SK-N-MC (cell line): ENCODE data around the gene MIEN1.
"Not testable (repeated sequence)": the region's sequence is repeated elsewhere in the genome, so short reads cannot be mapped to it uniquely, and the experiment has no call there.

Source experiments
- DNase-seq: peaks from one replicate; pipeline ENCODE4 v3.0.0-alpha.2; 2011; ENCODE audit warnings: low read depth, low spot score
- H3K27ac ChIP-seq: fragments of 200-600 bp; sonication (generic); 2 replicates; pipeline ENCODE4 v1.5.1; 2016; ENCODE audit warnings: mixed run types
- H3K36me3 ChIP-seq: fragments of 200-600 bp; sonication (generic); 2 replicates; pipeline ENCODE4 v1.6.1; 2017; ENCODE audit warnings: antibody characterized with exemption, low read length, mixed read lengths; ENCODE audit not compliant: insufficient read depth
- H3K4me3 ChIP-seq: fragments of 200-600 bp; sonication (generic); 2 replicates; pipeline ENCODE4 v1.5.1; 2016
- H3K9ac ChIP-seq: fragments of 200-600 bp; sonication (generic); 2 replicates; pipeline ENCODE4 v1.8.0; 2017; ENCODE audit warnings: mixed run types, mixed read lengths; ENCODE audit not compliant: insufficient read length
- H3K9me3 ChIP-seq: fragments of 200-600 bp; sonication (generic); 2 replicates; pipeline ENCODE4 v1.6.1; 2017; ENCODE audit warnings: low read depth, mild to moderate bottlenecking, antibody characterized with exemption, low read length, moderate library complexity, mixed read lengths
- EZH2 ChIP-seq: fragments of 200-600 bp; sonication (generic); IDR thresholded peaks from one replicate; pipeline ENCODE4 v1.6.1; 2017; ENCODE audit warnings: antibody characterized with exemption
- FOXP2 ChIP-seq: optimal IDR thresholded peaks from 2 replicates; pipeline ENCODE3; 2011; ENCODE audit warnings: mild to moderate bottlenecking, moderate library complexity; ENCODE audit not compliant: insufficient read depth; ENCODE audit errors: extremely low read length, control extremely low read depth
- POLR2AphosphoS5 ChIP-seq: IDR thresholded peaks from 2 replicates; pipeline ENCODE4 v1.6.1; 2012; ENCODE audit warnings: mild to moderate bottlenecking, low read depth, low read length, borderline replicate concordance

The MIEN1 gene

GRCh38 chr17:39737760-39738567 lies 7.6 kb upstream of the MIEN1 start, which contains the start of gene GRB7:
GRB7 (plus strand) TSS chr17:39737938; CDS start chr17:39742302, 4,364 bp downstream.
- Histone ChIP-seq H3K36me3 (no peaks in the 10 kb centered on the region), H3K9me3 (no peaks in the 10 kb centered on the region), H3K9ac (no peak within 1 kb of the TSS), H3K27ac (no peak within 1 kb of the TSS), H3K4me3 (peak within 1 kb of the TSS; percentile 57; the same call in 1 of the 2 replicates)
- no peak for DNase-seq
- TF ChIP-seq FOXP2 (no peak), POLR2AphosphoS5 (no peak), EZH2 (no peak)

DNA sequence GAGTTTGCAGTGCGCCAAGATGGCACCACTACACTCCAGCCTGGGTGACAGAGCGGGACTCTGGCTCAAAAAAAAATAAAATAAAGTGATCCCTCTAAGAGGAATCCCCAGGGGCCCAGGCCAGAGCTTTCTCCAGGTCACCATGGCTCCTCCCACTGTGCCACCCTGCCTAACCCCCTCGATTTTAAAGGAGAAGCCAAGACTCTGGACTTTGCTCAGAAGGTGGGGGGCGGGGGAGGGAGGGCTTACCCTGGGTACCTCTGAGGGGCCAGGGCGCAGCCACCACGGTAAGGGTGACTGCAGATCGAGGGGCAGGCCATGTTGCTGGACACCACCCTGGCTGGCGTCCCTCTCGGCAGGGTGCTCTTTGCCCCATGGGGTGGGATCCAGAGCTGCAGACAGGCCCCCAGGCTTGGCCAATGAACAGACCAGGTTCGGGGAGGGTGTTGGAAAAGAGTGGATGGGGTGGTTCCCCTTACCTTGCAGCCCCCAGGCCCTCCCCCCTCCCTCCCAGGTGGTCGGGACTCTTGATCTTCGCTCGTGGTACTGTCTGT lies 7.0 kb upstream of the MIEN1 start:
- Histone ChIP-seq H3K27ac (no peak overlapping the region), H3K36me3 (no peaks in the 10 kb centered on the region), H3K9ac (no peak overlapping the region), H3K9me3 (no peaks in the 10 kb centered on the region), H3K4me3 (no peak overlapping the region)
- TF ChIP-seq FOXP2 (no peak), EZH2 (no peak), POLR2AphosphoS5 (no peak)
- no peak for DNase-seq

DNA sequence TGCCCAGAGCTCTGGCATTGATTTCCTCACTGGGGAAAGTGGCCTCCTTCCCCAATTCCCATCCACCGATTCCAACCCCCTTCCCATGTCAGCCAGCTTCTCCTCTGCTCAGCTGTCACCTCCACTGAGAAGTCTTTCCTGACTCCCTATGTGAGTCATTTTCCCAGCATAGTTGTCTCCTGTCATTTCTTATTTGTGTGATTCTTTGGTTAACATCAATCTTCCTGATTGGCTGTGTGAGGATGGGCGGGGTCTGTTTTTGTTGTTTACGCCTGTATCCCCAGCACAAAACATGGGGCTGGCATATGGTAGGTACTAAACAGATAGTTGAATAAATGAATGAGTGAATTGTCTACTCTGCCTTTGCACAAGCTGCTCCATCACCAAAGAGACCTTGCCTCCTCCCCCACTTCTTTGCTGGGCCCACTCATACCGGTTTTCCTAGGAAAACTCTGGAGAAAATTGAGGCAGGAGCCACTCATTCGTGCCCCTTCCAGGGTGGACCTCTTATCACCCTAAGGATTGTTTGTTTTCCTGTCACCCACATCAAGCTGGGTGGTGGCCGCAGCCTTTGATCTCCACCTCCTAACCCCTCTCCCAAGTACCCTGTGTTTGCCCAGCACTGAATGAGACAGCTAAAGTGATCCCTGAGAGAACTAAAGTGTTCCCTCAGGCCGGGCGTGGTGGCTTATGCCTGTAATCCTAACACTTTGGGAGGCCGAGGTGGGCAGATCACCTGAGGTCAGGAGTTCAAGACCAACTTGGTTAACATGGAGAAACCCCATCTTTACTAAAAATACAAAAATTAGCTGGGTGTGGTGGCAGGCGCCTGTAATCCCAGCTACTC lies 6.2 kb upstream of the MIEN1 start:
- H3K36me3 ChIP-seq, result no peaks in the 10 kb centered on the region
- H3K9me3 ChIP-seq, result no peaks in the 10 kb centered on the region
- no peak overlapping the region for H3K27ac ChIP-seq
- DNase-seq, result no peak
- H3K4me3 ChIP-seq, result no peak overlapping the region
- TF ChIP-seq POLR2AphosphoS5 (no peak), FOXP2 (no peak)
- H3K9ac ChIP-seq, result no peak overlapping the region

DNA sequence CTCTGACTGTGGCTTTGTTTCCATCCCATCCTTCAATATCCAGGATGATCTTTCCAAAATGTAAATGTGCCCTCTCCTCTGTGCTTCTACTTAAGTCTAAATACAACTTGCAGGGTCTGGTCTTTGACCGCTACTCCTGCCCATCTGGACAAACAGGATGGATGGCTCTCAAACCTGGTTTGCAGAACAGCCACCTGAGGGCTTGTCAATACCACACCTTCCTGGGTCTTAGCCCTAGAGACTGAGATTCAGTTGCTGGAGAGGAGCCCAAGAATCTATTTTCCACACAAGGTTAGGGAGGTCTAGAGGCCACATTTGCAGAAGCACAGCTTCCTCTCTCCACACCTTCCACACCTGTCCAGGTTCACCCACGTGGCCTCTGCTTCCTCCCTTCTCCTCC lies 5.5 kb upstream of the MIEN1 start:
- DNase-seq, result no peak
- no peak overlapping the region for H3K9ac ChIP-seq
- H3K9me3 ChIP-seq, result no peaks in the 10 kb centered on the region
- H3K36me3 ChIP-seq, result no peaks in the 10 kb centered on the region
- TF ChIP-seq FOXP2 (no peak), POLR2AphosphoS5 (no peak), EZH2 (no peak)
- H3K27ac ChIP-seq, result no peak overlapping the region
- no peak overlapping the region for H3K4me3 ChIP-seq

- no peak for DNase-seq
- Histone ChIP-seq H3K27ac (no peak overlapping the region), H3K9me3 (no peaks in the 10 kb centered on the region), H3K9ac (no peak overlapping the region), H3K36me3 (no peaks in the 10 kb centered on the region; the same call in 1 of the 2 replicates), H3K4me3 (no peak overlapping the region)
- TF ChIP-seq POLR2AphosphoS5 (no peak), EZH2 (no peak), FOXP2 (no peak)
These were observed 2.3 kb upstream of the MIEN1 start for GRCh38 chr17:39732586-39732985.

GRCh38 chr17:39729280-39729851 lies 966 bp downstream of the MIEN1 start:
- no peak overlapping the region for H3K27ac ChIP-seq
- DNase-seq, result no peak
- no peaks in the 10 kb centered on the region for H3K9me3 ChIP-seq
- H3K9ac ChIP-seq, result peak overlapping the region; percentile 76
- no peak for TF ChIP-seq EZH2
- no peaks in the 10 kb centered on the region; the same call in 1 of the 2 replicates for H3K36me3 ChIP-seq
- H3K4me3 ChIP-seq, result peak overlapping the region; percentile 88

GRCh38 chr17:39727556-39727955 lies 2.8 kb downstream of the MIEN1 start:
- no peak overlapping the region for H3K27ac ChIP-seq
- H3K9me3 ChIP-seq, result no peaks in the 10 kb centered on the region
- no peak overlapping the region for H3K9ac ChIP-seq
- H3K36me3 ChIP-seq, result no peaks in the 10 kb centered on the region; the same call in 1 of the 2 replicates
- no peak for DNase-seq
- no peak overlapping the region for H3K4me3 ChIP-seq
- TF ChIP-seq FOXP2, result no peak
- no peak for TF ChIP-seq EZH2
- no peak for TF ChIP-seq POLR2AphosphoS5

GRCh38 chr17:39726617-39727016 lies 3.7 kb downstream of the MIEN1 start:
- DNase-seq, result no peak
- Histone ChIP-seq H3K9ac (no peak overlapping the region), H3K36me3 (no peaks in the 10 kb centered on the region; the same call in 1 of the 2 replicates)

DNA sequence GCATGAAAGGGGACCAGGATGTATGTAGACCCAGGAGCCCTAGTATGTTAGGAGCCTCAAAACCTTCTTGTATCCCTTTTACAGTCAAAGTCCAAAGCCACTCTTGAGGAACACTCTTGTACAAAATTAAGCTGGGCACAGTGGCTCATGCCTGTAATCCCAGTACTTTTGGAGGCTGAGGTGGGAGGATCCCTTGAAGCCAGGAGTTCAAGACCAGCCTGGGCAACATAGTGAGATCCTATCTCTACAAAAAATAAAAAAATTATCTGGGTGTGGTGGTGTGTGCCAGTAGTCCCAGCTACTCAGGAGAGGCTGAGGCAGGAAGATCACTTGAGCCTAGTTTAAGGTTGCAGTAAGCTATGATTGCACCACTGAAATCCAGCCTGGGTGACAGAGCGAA lies 4.4 kb downstream of the MIEN1 start:
- not testable (repeated sequence) for DNase-seq, H3K9ac ChIP-seq, H3K4me3 ChIP-seq, H3K27ac ChIP-seq, H3K36me3 ChIP-seq, H3K9me3 ChIP-seq

More at GRCh38 chr17:39726617-39727016, 3.7 kb downstream of the MIEN1 start:
- H3K9me3 ChIP-seq, result no peaks in the 10 kb centered on the region
- H3K27ac ChIP-seq, result no peak overlapping the region
- H3K4me3 ChIP-seq, result no peak overlapping the region
- no peak for TF ChIP-seq POLR2AphosphoS5
- no peak for TF ChIP-seq FOXP2
- no peak for TF ChIP-seq EZH2
